Lower leg skin (tissue), 4 donors: ENCODE measurements around the gene ADGRA1. TPM values are rescaled to one million over a fixed set of nuclear protein-coding genes. Genes with fewer than 3 reads are reported as not detected.

Experiments used
- DNase-seq, 2 donors: peaks; one replicate each; pipeline ENCODE4 v3.0.0-alpha.2; 2019; ENCODE audit warnings: low spot score in 2 of 2
- H3K4me3 ChIP-seq: fragments of 200-600 bp; sonication (generic); 2 replicates; pipeline ENCODE4 v1.5.1; 2017; ENCODE audit warnings: mild to moderate bottlenecking, low read depth; ENCODE audit not compliant: poor library complexity, severe bottlenecking
- POLR2A ChIP-seq, 2 donors: fragments of 450-650 bp; IDR thresholded peaks; one replicate each; pipeline ENCODE4 v1.6.1; 2016 to 2017; ENCODE audit warnings: antibody characterized with exemption in 2 of 2, mild to moderate bottlenecking in 1 of 2, moderate library complexity in 1 of 2
- WGBS, 2 donors: methylation state at CpG; one replicate each; pipeline ENCODE4 v1.1.5; 2018; 5-methylcytosine and 5-hydroxymethylcytosine counted together
- intact Hi-C: fragments of 100-400 bp; cut with DNase I; formaldehyde crosslinking; loops from one replicate; pipeline ENCODE4 v1.15.0; 2023; ENCODE audit warnings: low total_unique reads
- total RNA-seq, 4 donors: library from RNA; depleted of rRNA; stranded (reverse); fragments of >200 nt; gene quantifications; one replicate each; pipeline ENCODE4 v1.1.0, GENCODE V29; 2016
- TF ChIP-seq, protein P1 (sequence below), 3 donors: fragments of 450-650 bp; IDR thresholded peaks; one replicate each; pipeline ENCODE4 v1.5.1; 2016; ENCODE audit warnings: antibody characterized with exemption in 3 of 3, mild to moderate bottlenecking in 3 of 3, moderate library complexity in 2 of 3

Gene ADGRA1
- total RNA-seq, 4 donors from 2014 or later = not detected

DNA sequence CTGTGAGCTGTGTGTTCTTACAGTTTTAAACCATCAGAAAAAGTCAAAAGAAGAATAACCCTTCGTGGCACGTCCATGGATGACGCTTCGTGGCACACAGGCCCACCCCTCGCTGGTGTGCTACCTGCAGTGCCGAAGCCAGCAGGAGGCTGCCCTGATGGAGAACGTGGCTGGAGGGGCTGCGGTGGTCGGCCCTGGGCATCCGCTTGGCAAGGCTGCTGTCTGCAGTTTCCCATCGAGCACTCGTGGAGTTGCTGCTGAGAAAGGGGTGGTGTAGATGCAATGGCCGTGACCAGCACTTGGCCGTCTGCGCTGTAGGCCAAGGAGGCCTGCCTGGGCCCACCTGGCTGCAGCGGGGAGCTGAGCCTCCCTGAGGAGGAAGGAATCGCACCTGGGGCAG, 3.2 kb upstream of the ADGRA1 start:
- 84 to 88% methylated on average over 16 to 17 of the region's 17 CpGs for WGBS, 2 donors
- intact Hi-C loops = no loop called here

DNA sequence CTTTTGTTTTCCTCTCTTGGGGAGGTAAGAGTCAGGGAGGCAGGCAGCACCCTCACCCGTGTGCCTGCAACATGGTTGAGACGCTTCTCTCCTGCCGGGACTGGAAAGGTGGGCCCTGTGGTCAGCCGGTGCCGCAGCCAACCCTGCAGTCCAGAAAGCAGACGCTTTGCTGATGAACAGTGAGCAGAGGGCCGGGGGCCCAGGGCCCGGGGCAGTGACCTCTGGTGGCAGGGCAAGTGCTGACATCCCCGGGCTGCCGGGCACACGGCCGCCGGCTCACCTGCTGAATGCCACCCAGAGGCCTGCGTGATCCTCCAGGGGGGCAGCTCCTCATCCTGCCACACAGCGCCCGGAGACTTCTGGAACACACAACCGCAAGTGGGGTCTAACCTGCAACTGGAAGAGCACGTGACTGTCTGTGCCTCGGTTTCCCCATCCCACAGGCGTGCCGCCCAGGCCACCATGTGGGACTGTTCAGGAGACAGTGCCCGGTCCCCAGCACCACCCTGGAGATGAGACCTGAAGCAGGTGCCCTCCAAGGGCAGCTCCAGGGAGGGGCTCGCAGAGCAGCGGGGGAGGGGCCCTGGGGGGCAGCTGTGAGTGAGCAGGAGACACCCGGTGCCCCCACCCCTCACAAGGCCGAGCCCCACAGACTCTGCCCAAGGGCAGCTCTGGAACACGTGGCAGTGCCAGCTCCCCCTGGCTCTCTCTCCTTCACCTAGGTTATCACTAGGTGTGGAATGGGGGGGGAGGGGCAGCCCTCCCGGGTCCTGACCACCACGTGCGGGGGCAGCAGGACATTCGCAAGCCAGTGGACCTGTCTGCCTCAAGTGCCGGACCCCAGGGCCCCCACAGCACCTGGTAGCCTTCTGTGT, 2.2 kb upstream of the ADGRA1 start:
- no peak for DNase-seq
- 55 to 69% methylated on average over 14 to 19 of the region's 32 CpGs for WGBS, 2 donors
- intact Hi-C loops = no loop called here
- no peak for TF ChIP-seq POLR2A (IDR thresholded peaks at IDR 0.05)
- TF ChIP-seq, protein P1, sequence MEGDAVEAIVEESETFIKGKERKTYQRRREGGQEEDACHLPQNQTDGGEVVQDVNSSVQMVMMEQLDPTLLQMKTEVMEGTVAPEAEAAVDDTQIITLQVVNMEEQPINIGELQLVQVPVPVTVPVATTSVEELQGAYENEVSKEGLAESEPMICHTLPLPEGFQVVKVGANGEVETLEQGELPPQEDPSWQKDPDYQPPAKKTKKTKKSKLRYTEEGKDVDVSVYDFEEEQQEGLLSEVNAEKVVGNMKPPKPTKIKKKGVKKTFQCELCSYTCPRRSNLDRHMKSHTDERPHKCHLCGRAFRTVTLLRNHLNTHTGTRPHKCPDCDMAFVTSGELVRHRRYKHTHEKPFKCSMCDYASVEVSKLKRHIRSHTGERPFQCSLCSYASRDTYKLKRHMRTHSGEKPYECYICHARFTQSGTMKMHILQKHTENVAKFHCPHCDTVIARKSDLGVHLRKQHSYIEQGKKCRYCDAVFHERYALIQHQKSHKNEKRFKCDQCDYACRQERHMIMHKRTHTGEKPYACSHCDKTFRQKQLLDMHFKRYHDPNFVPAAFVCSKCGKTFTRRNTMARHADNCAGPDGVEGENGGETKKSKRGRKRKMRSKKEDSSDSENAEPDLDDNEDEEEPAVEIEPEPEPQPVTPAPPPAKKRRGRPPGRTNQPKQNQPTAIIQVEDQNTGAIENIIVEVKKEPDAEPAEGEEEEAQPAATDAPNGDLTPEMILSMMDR (IDR thresholded peaks at IDR 0.05) = no peak
- H3K4me3 ChIP-seq = no peak overlapping the region

More for the DNA sequence above, 3.2 kb upstream of the ADGRA1 start:
- no peak for DNase-seq
- H3K4me3 ChIP-seq = no peak overlapping the region
- TF ChIP-seq, protein P1 (IDR thresholded peaks at IDR 0.05) = no peak
- TF ChIP-seq POLR2A (IDR thresholded peaks at IDR 0.05) = no peak

DNA sequence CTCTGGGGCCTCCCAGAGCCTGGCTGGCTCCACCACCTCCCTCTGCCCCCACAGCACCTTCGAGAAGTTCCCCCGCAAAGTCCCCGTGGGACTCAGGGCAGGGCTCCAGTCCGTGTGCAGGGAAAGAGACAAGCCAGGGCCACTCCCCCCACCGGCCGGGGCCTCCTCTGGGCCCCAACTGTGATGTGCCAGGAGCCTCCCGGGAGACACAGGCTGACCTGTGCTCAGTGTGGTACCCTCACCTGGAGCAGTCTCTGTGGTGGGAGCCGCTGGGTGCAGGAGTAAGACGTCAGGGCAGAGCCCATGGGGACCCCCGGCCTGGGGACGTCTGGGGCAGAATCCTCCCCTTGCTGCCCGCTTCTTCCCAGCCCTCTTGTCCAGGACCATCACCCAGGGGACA, 1.5 kb upstream of the ADGRA1 start:
- H3K4me3 ChIP-seq = no peak overlapping the region
- DNase-seq = no peak
- intact Hi-C loops = no loop called here
- TF ChIP-seq POLR2A (IDR thresholded peaks at IDR 0.05) = no peak
- TF ChIP-seq, protein P1 (IDR thresholded peaks at IDR 0.05) = no peak
- WGBS, 2 donors = 43 to 59% methylated on average over 7 to 11 of the region's 12 CpGs

DNA sequence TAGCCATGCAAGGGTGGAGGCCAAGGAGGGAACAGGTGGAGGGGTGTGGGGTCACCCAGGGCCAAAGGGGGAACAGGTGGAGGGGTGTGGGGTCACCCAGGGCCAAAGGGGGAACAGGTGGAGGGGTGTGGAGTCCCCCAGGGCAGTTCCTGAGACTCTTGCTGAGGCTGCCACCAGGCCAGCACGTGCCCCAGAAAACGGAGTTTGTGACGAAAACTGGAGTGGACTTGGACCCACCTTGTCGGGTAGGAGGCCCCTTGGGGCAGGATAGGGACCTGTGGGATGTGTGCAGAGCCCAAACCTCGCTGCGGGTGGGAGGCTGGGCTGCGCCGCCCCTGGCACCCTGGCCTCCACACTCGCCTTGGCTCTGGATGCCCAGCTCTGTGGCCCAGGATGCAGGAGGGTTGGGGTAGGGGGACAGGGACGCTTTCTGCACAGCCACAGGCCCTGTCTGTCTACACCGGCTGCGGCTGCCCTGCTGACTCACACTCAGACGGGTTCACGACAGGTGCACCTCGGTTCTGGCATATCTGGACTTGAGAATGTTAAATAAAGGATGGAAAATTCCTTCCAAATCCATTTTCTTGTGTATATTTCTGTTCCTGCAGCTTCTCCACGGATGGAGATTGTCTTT, 562 bp upstream of the ADGRA1 start:
- TF ChIP-seq, protein P1 (IDR thresholded peaks at IDR 0.05) = no peak
- no peak for TF ChIP-seq POLR2A (IDR thresholded peaks at IDR 0.05)
- no peak overlapping the region for H3K4me3 ChIP-seq
- DNase-seq = no peak
- WGBS, 2 donors = 35 to 39% methylated on average over 14 to 16 of the region's 16 CpGs
- intact Hi-C loops = no loop called here

DNA sequence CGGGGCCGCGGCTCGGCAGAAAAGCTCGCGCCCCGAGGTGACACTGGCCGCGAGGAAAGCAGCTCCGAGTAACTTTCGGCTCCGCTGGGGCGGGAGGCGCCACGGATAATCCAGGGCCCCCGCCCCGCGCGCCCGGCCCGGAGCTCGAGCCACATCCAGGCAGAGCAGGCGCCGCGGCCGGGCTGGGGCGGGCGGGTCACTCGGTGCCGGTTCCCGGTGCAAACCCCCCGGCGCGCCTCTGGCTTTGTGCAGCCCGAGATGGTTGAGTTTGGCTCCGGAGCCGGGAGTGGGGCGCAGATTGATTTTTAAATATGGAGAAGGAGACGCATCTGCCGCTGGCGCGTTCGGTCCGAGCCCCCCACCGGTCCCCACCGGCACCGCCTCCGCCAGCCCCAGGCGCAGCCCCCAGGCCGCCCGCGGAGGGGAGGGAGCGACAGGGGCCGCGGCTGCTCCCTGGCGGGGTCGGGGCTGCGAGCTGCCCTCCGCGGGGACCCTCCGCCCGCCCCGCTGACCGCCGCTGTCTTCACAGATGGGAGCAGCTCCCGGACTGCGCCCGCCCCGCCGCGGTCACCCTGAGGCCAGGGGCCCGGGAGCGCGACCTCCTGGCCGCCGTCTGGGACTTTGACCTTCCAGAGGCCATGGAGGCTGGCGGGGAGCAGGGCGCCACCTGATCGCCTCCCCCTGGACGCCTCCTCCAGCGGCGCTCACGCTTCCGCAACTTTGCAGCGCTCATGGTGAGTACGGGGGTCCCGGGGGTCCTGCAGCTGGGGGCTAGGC, 643 bp downstream of the ADGRA1 start:
- no peak overlapping the region for H3K4me3 ChIP-seq
- 4 to 8% methylated on average over 11 to 20 of the region's 87 CpGs for WGBS, 2 donors
- TF ChIP-seq, protein P1 (IDR thresholded peaks at IDR 0.05) = no peak
- no peak for TF ChIP-seq POLR2A (IDR thresholded peaks at IDR 0.05)
- intact Hi-C loops = no loop called here
- DNase-seq = no peak
